SK-N-SH (cell line): ENCODE measurements around the gene CILP.

Source experiments
- CTCF ChIP-seq: fragments of 200-600 bp; sonication (generic); IDR thresholded peaks from 2 replicates; pipeline ENCODE4 v1.6.1; 2017; ENCODE audit warnings: antibody characterized with exemption, mild to moderate bottlenecking, moderate library complexity
- EZH2phosphoT487 ChIP-seq: fragments of 200-600 bp; sonication (generic); IDR thresholded peaks from 2 replicates; pipeline ENCODE4 v1.6.1; 2017; ENCODE audit warnings: low read depth, mixed run types, mild to moderate bottlenecking, antibody characterized with exemption, moderate library complexity, borderline replicate concordance
- FOXJ3 ChIP-seq: sonication (generic); formaldehyde crosslinking; IDR thresholded peaks from 2 replicates; pipeline ENCODE4 v1.5.1; 2020; ENCODE audit warnings: mild to moderate bottlenecking, missing genetic modification reagents
- GATA2 ChIP-seq: sonication (generic); formaldehyde crosslinking; IDR thresholded peaks from 2 replicates; pipeline ENCODE4 v1.5.0; 2020; ENCODE audit warnings: mild to moderate bottlenecking, missing genetic modification reagents
- MAX ChIP-seq: IDR thresholded peaks from 2 replicates; pipeline ENCODE4 v1.4.0; 2012; ENCODE audit warnings: low read depth
- POLR2AphosphoS5 ChIP-seq: IDR thresholded peaks from 2 replicates; pipeline ENCODE4 v1.6.1; 2012; ENCODE audit warnings: low read depth, low read length
- SMC3 ChIP-seq: IDR thresholded peaks from 2 replicates; pipeline ENCODE4 v1.6.1; 2012; ENCODE audit warnings: low read depth, low read length, improper control_type of control experiment
- ZBTB33 ChIP-seq: IDR thresholded peaks from 2 replicates; pipeline ENCODE4 v1.4.0; 2012; ENCODE audit warnings: low read depth, borderline replicate concordance

- no peak for TF ChIP-seq POLR2AphosphoS5
- TF ChIP-seq GATA2, result no peak
- no peak for TF ChIP-seq SMC3
- no peak for TF ChIP-seq EZH2phosphoT487
- no peak for TF ChIP-seq CTCF
- TF ChIP-seq MAX, result no peak
- TF ChIP-seq FOXJ3 (CRISPR knock-in tag), result no peak
- no peak for TF ChIP-seq ZBTB33
These were observed 6.5 kb upstream of the CILP start for GRCh38 chr15:65217526-65218482.
